HL-60 (cell line): ENCODE data around the gene CHML.

ENCODE experiments used
- DNase-seq, 2 experiments: peaks; one replicate each; pipeline ENCODE4 v3.0.0-alpha.2; 2010 to 2020; ENCODE audit warnings: low read depth in 1 of 2, low spot score in 1 of 2
- H3K27ac ChIP-seq: fragments of 250-450 bp; sonication (Bioruptor Pico); replicated peaks from 2 replicates; pipeline ENCODE4 v1.5.1; 2020; ENCODE audit warnings: mild to moderate bottlenecking, moderate library complexity
- H3K27me3 ChIP-seq: fragments of 250-450 bp; sonication (Bioruptor Pico); 2 replicates; pipeline ENCODE4 v1.5.1; 2021; ENCODE audit warnings: mild to moderate bottlenecking, moderate library complexity; ENCODE audit not compliant: insufficient read depth, poor library complexity, severe bottlenecking
- H3K4me3 ChIP-seq: replicated peaks from 2 replicates; pipeline ENCODE4 v1.5.1; 2011; ENCODE audit warnings: mild to moderate bottlenecking, control low read depth, low read length; ENCODE audit not compliant: insufficient read depth
- GABPA ChIP-seq: IDR thresholded peaks from 2 replicates; pipeline ENCODE4 v1.6.1; 2012; ENCODE audit warnings: low read depth
- POLR2AphosphoS5 ChIP-seq: IDR thresholded peaks from 2 replicates; pipeline ENCODE4 v1.6.1; 2012; ENCODE audit warnings: low read depth
- SPI1 ChIP-seq: IDR thresholded peaks from 2 replicates; pipeline ENCODE4 v1.6.1; 2012; ENCODE audit warnings: low read depth, mild to moderate bottlenecking, borderline replicate concordance
- TF ChIP-seq, protein P1 (sequence below): IDR thresholded peaks from one replicate; pipeline ENCODE4 v1.5.1; 2011; ENCODE audit warnings: low read length, control low read depth, inconsistent platforms; ENCODE audit not compliant: insufficient read depth
- TF ChIP-seq, protein P2 (sequence below): IDR thresholded peaks from 2 replicates; pipeline ENCODE4 v1.6.1; 2012; ENCODE audit warnings: low read depth; ENCODE audit not compliant: insufficient replicate concordance

CHML gene

DNA sequence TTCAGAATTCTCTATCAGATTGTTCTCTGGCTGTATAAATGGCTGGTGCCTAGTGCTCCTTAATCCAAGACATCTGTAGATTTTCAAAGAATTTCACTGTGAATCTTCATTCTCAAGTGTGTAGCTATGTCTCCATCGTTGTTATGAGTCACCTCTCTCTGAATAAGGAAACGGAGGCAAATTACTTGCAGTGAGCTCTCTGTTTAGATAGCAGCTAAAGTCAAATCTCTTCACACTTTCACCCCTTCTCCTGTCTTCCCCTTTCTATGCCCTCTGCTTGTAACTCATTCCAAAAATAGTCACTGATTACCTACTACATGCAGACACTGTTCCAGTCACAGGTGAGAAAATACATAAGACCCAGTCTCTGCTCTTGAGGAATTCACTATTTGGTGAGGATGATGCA is 39.7 kb downstream of the CHML start:
- no peak for DNase-seq
- H3K27me3 ChIP-seq = no peaks in the 10 kb centered on the region
- no peak overlapping the region for H3K27ac ChIP-seq
- TF ChIP-seq POLR2AphosphoS5 = no peak
- H3K4me3 ChIP-seq = no peak overlapping the region

DNA sequence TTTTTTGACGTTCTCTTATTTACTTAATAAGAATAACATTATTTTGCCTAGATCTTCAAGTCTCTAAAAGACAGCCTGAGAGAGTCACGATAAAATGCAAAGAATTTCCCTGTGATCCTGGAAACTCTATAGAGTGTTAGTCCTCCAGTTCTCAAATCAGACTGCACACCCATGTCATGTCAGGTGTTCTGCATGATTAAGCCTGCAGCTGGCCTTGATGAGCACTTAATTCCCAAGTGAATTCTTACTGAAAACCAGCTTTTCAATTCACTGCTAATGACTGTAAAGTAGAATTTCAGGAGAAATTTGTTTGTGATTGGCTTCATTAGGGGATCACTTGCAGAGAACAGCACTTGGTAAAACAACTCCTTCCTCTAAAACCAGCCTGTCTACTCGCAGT is 41.9 kb downstream of the CHML start:
- no peaks in the 10 kb centered on the region for H3K27me3 ChIP-seq
- TF ChIP-seq, protein P1, sequence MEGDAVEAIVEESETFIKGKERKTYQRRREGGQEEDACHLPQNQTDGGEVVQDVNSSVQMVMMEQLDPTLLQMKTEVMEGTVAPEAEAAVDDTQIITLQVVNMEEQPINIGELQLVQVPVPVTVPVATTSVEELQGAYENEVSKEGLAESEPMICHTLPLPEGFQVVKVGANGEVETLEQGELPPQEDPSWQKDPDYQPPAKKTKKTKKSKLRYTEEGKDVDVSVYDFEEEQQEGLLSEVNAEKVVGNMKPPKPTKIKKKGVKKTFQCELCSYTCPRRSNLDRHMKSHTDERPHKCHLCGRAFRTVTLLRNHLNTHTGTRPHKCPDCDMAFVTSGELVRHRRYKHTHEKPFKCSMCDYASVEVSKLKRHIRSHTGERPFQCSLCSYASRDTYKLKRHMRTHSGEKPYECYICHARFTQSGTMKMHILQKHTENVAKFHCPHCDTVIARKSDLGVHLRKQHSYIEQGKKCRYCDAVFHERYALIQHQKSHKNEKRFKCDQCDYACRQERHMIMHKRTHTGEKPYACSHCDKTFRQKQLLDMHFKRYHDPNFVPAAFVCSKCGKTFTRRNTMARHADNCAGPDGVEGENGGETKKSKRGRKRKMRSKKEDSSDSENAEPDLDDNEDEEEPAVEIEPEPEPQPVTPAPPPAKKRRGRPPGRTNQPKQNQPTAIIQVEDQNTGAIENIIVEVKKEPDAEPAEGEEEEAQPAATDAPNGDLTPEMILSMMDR = no peak
- TF ChIP-seq SPI1 (no peak), GABPA (no peak), POLR2AphosphoS5 (no peak)
- TF ChIP-seq, protein P2, sequence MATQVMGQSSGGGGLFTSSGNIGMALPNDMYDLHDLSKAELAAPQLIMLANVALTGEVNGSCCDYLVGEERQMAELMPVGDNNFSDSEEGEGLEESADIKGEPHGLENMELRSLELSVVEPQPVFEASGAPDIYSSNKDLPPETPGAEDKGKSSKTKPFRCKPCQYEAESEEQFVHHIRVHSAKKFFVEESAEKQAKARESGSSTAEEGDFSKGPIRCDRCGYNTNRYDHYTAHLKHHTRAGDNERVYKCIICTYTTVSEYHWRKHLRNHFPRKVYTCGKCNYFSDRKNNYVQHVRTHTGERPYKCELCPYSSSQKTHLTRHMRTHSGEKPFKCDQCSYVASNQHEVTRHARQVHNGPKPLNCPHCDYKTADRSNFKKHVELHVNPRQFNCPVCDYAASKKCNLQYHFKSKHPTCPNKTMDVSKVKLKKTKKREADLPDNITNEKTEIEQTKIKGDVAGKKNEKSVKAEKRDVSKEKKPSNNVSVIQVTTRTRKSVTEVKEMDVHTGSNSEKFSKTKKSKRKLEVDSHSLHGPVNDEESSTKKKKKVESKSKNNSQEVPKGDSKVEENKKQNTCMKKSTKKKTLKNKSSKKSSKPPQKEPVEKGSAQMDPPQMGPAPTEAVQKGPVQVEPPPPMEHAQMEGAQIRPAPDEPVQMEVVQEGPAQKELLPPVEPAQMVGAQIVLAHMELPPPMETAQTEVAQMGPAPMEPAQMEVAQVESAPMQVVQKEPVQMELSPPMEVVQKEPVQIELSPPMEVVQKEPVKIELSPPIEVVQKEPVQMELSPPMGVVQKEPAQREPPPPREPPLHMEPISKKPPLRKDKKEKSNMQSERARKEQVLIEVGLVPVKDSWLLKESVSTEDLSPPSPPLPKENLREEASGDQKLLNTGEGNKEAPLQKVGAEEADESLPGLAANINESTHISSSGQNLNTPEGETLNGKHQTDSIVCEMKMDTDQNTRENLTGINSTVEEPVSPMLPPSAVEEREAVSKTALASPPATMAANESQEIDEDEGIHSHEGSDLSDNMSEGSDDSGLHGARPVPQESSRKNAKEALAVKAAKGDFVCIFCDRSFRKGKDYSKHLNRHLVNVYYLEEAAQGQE = no peak
- H3K4me3 ChIP-seq = no peak overlapping the region
- no peak for DNase-seq
- no peak overlapping the region for H3K27ac ChIP-seq

GRCh38 chr1:241596633-241597032 is 43.5 kb downstream of the CHML start:
- TF ChIP-seq, protein P2 = no peak
- TF ChIP-seq, protein P1 = no peak
- TF ChIP-seq GABPA = no peak
- TF ChIP-seq SPI1 = no peak
- TF ChIP-seq POLR2AphosphoS5 = no peak
- Histone ChIP-seq H3K27me3 (no peaks in the 10 kb centered on the region), H3K4me3 (no peak overlapping the region), H3K27ac (no peak overlapping the region)
- DNase-seq = no peak

DNA sequence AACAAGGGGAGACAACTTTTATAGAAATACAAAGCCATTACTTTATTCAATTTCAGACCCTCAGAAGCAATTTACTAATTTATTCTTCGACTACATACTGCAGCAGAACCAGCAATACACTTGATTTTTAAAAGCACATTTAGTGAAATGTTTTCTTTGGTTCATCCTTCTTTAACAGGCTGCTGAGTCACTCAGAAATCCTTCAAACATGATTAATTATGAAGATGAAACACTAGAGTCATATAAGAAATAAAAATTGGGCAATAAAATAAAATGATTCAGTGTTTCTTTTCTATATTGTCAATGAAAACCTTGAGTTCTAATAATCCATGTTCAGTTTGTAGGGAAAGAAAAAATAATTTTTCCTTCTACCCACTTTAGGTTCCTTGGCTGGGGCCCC is 47.0 kb downstream of the CHML start:
- no peak for DNase-seq
- Histone ChIP-seq H3K27ac (no peak overlapping the region), H3K27me3 (no peaks in the 10 kb centered on the region), H3K4me3 (no peak overlapping the region)
- TF ChIP-seq, protein P1 = no peak
- no peak for TF ChIP-seq SPI1
